SK-N-SH (cell line): ENCODE measurements around the gene MYO10. TPM values are rescaled to one million over a fixed set of nuclear protein-coding genes. Genes with fewer than 3 reads are reported as not detected.
A peak's percentile ranks its signal among the peaks of the same experiment; 100 is the strongest.

ENCODE experiments used
- CTCF ChIA-PET: fragments of 300-600, 350-600 bp; formaldehyde crosslinking; extraction: SDS; loops from one replicate; lab custom pipeline; 2021; lab: Yijun Ruan, JAX
- POLR2A ChIA-PET: fragments of 350-600 bp; sonication (Branson Sonifier 250); formaldehyde crosslinking; extraction: SDS; loops from one replicate; lab custom pipeline; 2020; ENCODE audit warnings: antibody characterized with exemption, inconsistent platforms; lab: Yijun Ruan, JAX
- DNase-seq: peaks from one replicate; pipeline ENCODE4 v3.0.0; 2012
- H2AFZ ChIP-seq: fragments of 200-600 bp; sonication (generic); 2 replicates; pipeline ENCODE4 v1.8.1; 2016; ENCODE audit warnings: antibody characterized with exemption, mild to moderate bottlenecking, low read depth
- H3F3A ChIP-seq: fragments of 200-600 bp; sonication (generic); replicated peaks from 2 replicates; pipeline ENCODE3; 2016; ENCODE audit warnings: antibody characterized with exemption, mild to moderate bottlenecking; ENCODE audit not compliant: insufficient read depth
- H3K27ac ChIP-seq, 2 experiments: fragments of 200-500 bp in 1 of 2; fragments of 200-600 bp in 1 of 2; sonication (Bioruptor generic) in 1 of 2; sonication (generic), shearing (Covaris generic) in 1 of 2; 2 replicates each; pipeline versions ENCODE4 v1.5.1 to v1.6.1; 2014 to 2016; ENCODE audit warnings: low read depth in 2 of 2, inconsistent platforms in 1 of 2, low read length in 1 of 2, mild to moderate bottlenecking in 1 of 2, mixed read lengths in 1 of 2
- H3K27me3 ChIP-seq: fragments of 200-600 bp; sonication (generic), shearing (Covaris generic); 2 replicates; pipeline ENCODE4 v1.6.1; 2016; ENCODE audit warnings: mixed run types; ENCODE audit not compliant: insufficient read depth
- H3K36me3 ChIP-seq, 2 experiments: fragments of 200-500 bp in 1 of 2; fragments of 200-600 bp in 1 of 2; sonication (Bioruptor generic) in 1 of 2; sonication (generic) in 1 of 2; replicated peaks in 1 of 2; 2 replicates each; pipeline versions ENCODE3 to v1.5.1; 2014 to 2016; ENCODE audit warnings: low read length in 1 of 2, mild to moderate bottlenecking in 1 of 2; ENCODE audit not compliant: insufficient read depth in 2 of 2, control insufficient read depth in 1 of 2
- H3K4me1 ChIP-seq, 2 experiments: fragments of 200-500 bp in 1 of 2; fragments of 200-600 bp in 1 of 2; sonication (Bioruptor generic) in 1 of 2; sonication (generic), shearing (Covaris generic) in 1 of 2; 2 replicates each; pipeline versions ENCODE4 v1.5.1 to v1.6.1; 2014 to 2016; ENCODE audit warnings: low read depth in 1 of 2, low read length in 1 of 2, mixed run types in 1 of 2; ENCODE audit not compliant: insufficient read depth in 2 of 2, control insufficient read depth in 1 of 2
- H3K4me2 ChIP-seq: fragments of 200-600 bp; sonication (generic), shearing (Covaris generic); 2 replicates; pipeline ENCODE4 v1.6.1; 2017; ENCODE audit warnings: mixed run types
- H3K4me3 ChIP-seq, 2 experiments: fragments of 200-500 bp in 1 of 2; fragments of 200-600 bp in 1 of 2; sonication (Bioruptor generic) in 1 of 2; sonication (generic), shearing (Covaris generic) in 1 of 2; 2 replicates each; pipeline versions ENCODE4 v1.5.1 to v1.8.1; 2014 to 2016; ENCODE audit warnings: low read depth in 2 of 2, inconsistent platforms in 1 of 2, low read length in 1 of 2, mild to moderate bottlenecking in 1 of 2, mixed read lengths in 1 of 2, moderate library complexity in 1 of 2
- H3K79me2 ChIP-seq: fragments of 200-600 bp; sonication (generic); 2 replicates; pipeline ENCODE4 v1.8.1; 2017; ENCODE audit warnings: mild to moderate bottlenecking; ENCODE audit not compliant: insufficient read depth
- H3K9ac ChIP-seq: fragments of 200-600 bp; sonication (generic); 2 replicates; pipeline ENCODE4 v1.6.1; 2017; ENCODE audit warnings: mixed run types
- H3K9me2 ChIP-seq: fragments of 200-600 bp; sonication (generic); 2 replicates; pipeline ENCODE4 v1.6.1; 2017; ENCODE audit warnings: mixed run types
- H3K9me3 ChIP-seq: fragments of 200-600 bp; sonication (generic); 2 replicates; pipeline ENCODE4 v1.6.1; 2017; ENCODE audit warnings: mixed run types, mild to moderate bottlenecking, moderate library complexity
- H4K20me1 ChIP-seq: fragments of 200-600 bp; sonication (generic); 2 replicates; pipeline ENCODE4 v1.6.1; 2017; ENCODE audit warnings: mild to moderate bottlenecking, mixed run types; ENCODE audit not compliant: insufficient read depth
- EP300 ChIP-seq, 2 experiments: IDR thresholded peaks; 2 replicates each; pipeline versions ENCODE4 v1.4.0 to v1.6.1; 2012; ENCODE audit warnings: borderline replicate concordance in 1 of 2, low read depth in 1 of 2, low read length in 1 of 2
- FOSL2 ChIP-seq: IDR thresholded peaks from 2 replicates; pipeline ENCODE4 v1.4.0; 2012; ENCODE audit warnings: low read depth, mild to moderate bottlenecking, moderate library complexity, borderline replicate concordance
- FOXJ3 ChIP-seq: sonication (generic); formaldehyde crosslinking; IDR thresholded peaks from 2 replicates; pipeline ENCODE4 v1.5.1; 2020; ENCODE audit warnings: mild to moderate bottlenecking, missing genetic modification reagents
- MEF2A ChIP-seq: IDR thresholded peaks from 2 replicates; pipeline ENCODE4 v1.4.0; 2012; ENCODE audit warnings: low read depth, borderline replicate concordance
- NFIC ChIP-seq: IDR thresholded peaks from 2 replicates; pipeline ENCODE4 v1.4.0; 2012; ENCODE audit warnings: borderline replicate concordance
- POLR2AphosphoS5 ChIP-seq: IDR thresholded peaks from 2 replicates; pipeline ENCODE4 v1.6.1; 2012; ENCODE audit warnings: low read depth, low read length
- RAD21 ChIP-seq: IDR thresholded peaks from 2 replicates; pipeline ENCODE4 v1.6.1; 2012; ENCODE audit warnings: mild to moderate bottlenecking, low read length
- RCOR1 ChIP-seq: fragments of 150-350 bp; IDR thresholded peaks from 2 replicates; pipeline ENCODE4 v1.6.1; 2017; ENCODE audit warnings: antibody characterized with exemption, low read length
- TCF12 ChIP-seq: IDR thresholded peaks from 2 replicates; pipeline ENCODE4 v1.4.0; 2012
- TEAD4 ChIP-seq: IDR thresholded peaks from 2 replicates; pipeline ENCODE4 v1.4.0; 2012; ENCODE audit warnings: mild to moderate bottlenecking, borderline replicate concordance; ENCODE audit not compliant: insufficient read depth
- YY1 ChIP-seq: IDR thresholded peaks from 2 replicates; pipeline ENCODE4 v1.4.0; 2012; ENCODE audit warnings: low read depth, mild to moderate bottlenecking
- WGBS: methylation state at CpG from one replicate; pipeline ENCODE4 v1.1.6; 2017; ENCODE audit warnings: low lambda C conversion rate; 5-methylcytosine and 5-hydroxymethylcytosine counted together
- polyA plus RNA-seq, 3 experiments: library from polyadenylated mRNA; depleted of rRNA; stranded (reverse); fragments of >200 nt; gene quantifications; 2 replicates each; pipeline ENCODE4 v1.2.3, GENCODE V29; 2012
- TF ChIP-seq, protein P1 (sequence below): IDR thresholded peaks from 2 replicates; pipeline ENCODE4; 2012
- TF ChIP-seq, protein P2 (sequence below): fragments of 150-350 bp; IDR thresholded peaks from 2 replicates; pipeline ENCODE4 v1.6.1; 2016; ENCODE audit warnings: mild to moderate bottlenecking, low read depth, low read length
- TF ChIP-seq, protein P3 (sequence below): IDR thresholded peaks from 2 replicates; pipeline ENCODE4 v1.4.0; 2012; ENCODE audit warnings: low read depth, borderline replicate concordance
- TF ChIP-seq, protein P4 (sequence below): fragments of 200-600 bp; sonication (generic); IDR thresholded peaks from 2 replicates; pipeline ENCODE4 v1.6.1; 2017; ENCODE audit warnings: antibody characterized with exemption, mild to moderate bottlenecking, moderate library complexity
- TF ChIP-seq, protein P5 (sequence below): IDR thresholded peaks from 2 replicates; pipeline ENCODE4 v1.4.0; 2012; ENCODE audit warnings: low read depth

The MYO10 gene
- polyA plus RNA-seq, 1 of the 3 experiments (the other 2 are of a cell fraction), result 8.1 TPM

DNA sequence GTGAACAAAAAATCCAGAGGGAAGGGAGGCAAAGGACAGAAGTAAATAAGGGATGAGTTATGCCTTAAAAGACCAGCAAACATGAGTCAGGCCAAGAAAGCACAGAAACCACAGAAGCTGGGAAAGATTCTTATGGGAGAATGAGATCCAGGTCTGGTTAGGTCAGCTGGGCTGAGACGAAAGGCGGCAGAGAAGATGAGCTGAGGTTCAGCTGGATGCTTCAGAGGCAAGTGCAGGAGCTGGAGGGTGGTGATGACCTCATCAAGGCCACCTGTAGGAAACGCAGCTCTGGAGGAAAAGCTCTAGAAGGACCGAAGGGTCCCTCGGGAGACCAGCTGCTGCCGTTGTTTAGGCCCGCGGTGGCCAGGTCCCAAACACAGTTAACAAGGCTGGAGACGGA lies 152.0 kb downstream of the MYO10 start:
- TF ChIP-seq RAD21, result no peak
- TF ChIP-seq TCF12, result peak; percentile 45; the same call in 1 of the 2 replicates
- TF ChIP-seq, protein P1, sequence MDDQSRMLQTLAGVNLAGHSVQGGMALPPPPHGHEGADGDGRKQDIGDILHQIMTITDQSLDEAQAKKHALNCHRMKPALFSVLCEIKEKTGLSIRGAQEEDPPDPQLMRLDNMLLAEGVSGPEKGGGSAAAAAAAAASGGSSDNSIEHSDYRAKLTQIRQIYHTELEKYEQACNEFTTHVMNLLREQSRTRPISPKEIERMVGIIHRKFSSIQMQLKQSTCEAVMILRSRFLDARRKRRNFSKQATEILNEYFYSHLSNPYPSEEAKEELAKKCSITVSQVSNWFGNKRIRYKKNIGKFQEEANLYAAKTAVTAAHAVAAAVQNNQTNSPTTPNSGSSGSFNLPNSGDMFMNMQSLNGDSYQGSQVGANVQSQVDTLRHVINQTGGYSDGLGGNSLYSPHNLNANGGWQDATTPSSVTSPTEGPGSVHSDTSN, result peak; percentile 31; the same call in 1 of the 2 replicates
- peak; percentile 32; the same call in 1 of the 2 replicates for TF ChIP-seq FOSL2
- Histone ChIP-seq H3K4me2 (no peak overlapping the region), H3K9me2 (no peaks in the 10 kb centered on the region), H3K36me3 (peaks cover 0 to 36% of the 10 kb centered on the region in 2 experiments), H3K9ac (no peak overlapping the region), H3K79me2 (peaks cover 97% of the 10 kb centered on the region), H4K20me1 (peaks cover 71% of the 10 kb centered on the region), H3F3A (peaks cover 27% of the 10 kb centered on the region), H3K9me3 (no peaks in the 10 kb centered on the region), H3K27ac (peak overlapping the region in 1 of 2 experiments; percentile 46; a peak in 1 of 4 replicates), H2AFZ (no peak overlapping the region), H3K4me3 (no peak overlapping the region), H3K4me1 (peaks cover 2 to 28% of the 10 kb centered on the region in 2 experiments; a peak in 2 of 4 replicates), H3K27me3 (no peaks in the 10 kb centered on the region)
- DNase-seq, result no peak
- 92% methylated on average over 9 of the region's 9 CpGs for WGBS
- POLR2A ChIA-PET, result no interaction called here
- CTCF ChIA-PET, result interaction anchor here (1.1 to 3.7 kb wide), 4 partner anchors 8 to 406 kb away, joined by 3 to 26 read pairs (median 6); no protein-coding TSS in a partner anchor

DNA sequence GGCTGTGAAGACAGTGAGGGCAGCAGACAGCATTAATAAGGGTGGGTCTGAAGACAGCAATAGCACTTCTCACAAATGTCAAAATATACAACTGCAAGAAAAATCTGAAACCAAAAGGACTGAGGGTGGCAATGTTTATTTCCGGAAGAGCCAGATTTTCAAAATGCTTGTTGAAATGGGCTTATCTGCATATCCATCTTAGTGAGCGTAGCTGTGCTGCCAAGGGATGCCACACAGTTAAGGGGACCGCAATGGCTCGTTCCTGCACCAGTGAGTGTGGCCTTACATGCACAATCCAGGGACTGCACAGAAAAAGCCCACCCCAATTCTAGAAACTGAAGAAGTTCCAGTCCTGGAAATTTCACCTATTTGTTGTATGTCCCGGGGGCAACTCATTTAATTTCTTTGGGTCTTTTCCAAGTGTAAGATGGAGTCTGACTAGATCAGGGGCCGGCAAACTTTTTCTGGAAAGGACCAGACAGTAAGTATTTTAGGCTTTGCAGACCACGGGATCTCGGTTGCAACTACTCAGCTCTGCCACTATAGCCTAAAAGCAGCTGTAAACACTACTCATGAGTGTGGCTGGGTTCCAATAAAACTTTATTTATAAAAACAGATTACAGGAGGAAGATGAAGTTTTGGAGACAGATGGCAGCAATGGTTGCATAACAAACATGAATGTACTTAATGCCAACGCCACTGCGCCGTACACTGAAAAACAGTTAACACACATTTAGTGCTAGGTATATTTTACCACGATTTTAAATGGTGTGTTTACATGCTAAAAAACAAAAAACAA lies 154.1 kb downstream of the MYO10 start:
- H3K27ac ChIP-seq, result no peak overlapping the region
- 0 out of 4 replicates have a peak, but pooled peaks cover 0 to 24% of the 10 kb centered on the region in 2 experiments for H3K4me1 ChIP-seq
- WGBS, result 95% methylated on average over 12 of the region's 12 CpGs
- no peaks in the 10 kb centered on the region for H3K27me3 ChIP-seq
- no peaks in the 10 kb centered on the region for H3K9me2 ChIP-seq
- H3K9ac ChIP-seq, result no peak overlapping the region
- ChIA-PET CTCF (interaction anchor here (0.6 to 3.7 kb wide), 5 partner anchors 10 to 408 kb away, joined by 3 to 26 read pairs (median 6); no protein-coding TSS in a partner anchor), POLR2A (no interaction called here)
- peaks cover 93% of the 10 kb centered on the region for H3K79me2 ChIP-seq
- TF ChIP-seq, protein P2, sequence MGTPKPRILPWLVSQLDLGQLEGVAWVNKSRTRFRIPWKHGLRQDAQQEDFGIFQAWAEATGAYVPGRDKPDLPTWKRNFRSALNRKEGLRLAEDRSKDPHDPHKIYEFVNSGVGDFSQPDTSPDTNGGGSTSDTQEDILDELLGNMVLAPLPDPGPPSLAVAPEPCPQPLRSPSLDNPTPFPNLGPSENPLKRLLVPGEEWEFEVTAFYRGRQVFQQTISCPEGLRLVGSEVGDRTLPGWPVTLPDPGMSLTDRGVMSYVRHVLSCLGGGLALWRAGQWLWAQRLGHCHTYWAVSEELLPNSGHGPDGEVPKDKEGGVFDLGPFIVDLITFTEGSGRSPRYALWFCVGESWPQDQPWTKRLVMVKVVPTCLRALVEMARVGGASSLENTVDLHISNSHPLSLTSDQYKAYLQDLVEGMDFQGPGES, result no peak
- no peak for TF ChIP-seq TEAD4
- TF ChIP-seq RAD21, result no peak
- TF ChIP-seq, protein P3, sequence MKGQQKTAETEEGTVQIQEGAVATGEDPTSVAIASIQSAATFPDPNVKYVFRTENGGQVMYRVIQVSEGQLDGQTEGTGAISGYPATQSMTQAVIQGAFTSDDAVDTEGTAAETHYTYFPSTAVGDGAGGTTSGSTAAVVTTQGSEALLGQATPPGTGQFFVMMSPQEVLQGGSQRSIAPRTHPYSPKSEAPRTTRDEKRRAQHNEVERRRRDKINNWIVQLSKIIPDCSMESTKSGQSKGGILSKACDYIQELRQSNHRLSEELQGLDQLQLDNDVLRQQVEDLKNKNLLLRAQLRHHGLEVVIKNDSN, result no peak
- TF ChIP-seq, protein P1, result no peak
- TF ChIP-seq YY1, result no peak
- TF ChIP-seq NFIC, result no peak
- TF ChIP-seq, protein P4, sequence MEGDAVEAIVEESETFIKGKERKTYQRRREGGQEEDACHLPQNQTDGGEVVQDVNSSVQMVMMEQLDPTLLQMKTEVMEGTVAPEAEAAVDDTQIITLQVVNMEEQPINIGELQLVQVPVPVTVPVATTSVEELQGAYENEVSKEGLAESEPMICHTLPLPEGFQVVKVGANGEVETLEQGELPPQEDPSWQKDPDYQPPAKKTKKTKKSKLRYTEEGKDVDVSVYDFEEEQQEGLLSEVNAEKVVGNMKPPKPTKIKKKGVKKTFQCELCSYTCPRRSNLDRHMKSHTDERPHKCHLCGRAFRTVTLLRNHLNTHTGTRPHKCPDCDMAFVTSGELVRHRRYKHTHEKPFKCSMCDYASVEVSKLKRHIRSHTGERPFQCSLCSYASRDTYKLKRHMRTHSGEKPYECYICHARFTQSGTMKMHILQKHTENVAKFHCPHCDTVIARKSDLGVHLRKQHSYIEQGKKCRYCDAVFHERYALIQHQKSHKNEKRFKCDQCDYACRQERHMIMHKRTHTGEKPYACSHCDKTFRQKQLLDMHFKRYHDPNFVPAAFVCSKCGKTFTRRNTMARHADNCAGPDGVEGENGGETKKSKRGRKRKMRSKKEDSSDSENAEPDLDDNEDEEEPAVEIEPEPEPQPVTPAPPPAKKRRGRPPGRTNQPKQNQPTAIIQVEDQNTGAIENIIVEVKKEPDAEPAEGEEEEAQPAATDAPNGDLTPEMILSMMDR, result no peak
- TF ChIP-seq POLR2AphosphoS5, result no peak
- TF ChIP-seq MEF2A, result no peak
- no peak for TF ChIP-seq EP300 (IDR thresholded peaks at IDR 0.05; ENCODE audit: borderline replicate concordance in 1 of 2, low read depth in 1 of 2, low read length in 1 of 2)
- TF ChIP-seq FOXJ3 (CRISPR knock-in tag), result no peak
- no peak for TF ChIP-seq RCOR1
- TF ChIP-seq, protein P5, sequence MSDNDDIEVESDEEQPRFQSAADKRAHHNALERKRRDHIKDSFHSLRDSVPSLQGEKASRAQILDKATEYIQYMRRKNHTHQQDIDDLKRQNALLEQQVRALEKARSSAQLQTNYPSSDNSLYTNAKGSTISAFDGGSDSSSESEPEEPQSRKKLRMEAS, result no peak
- no peak for DNase-seq
- H3K4me3 ChIP-seq, result peak overlapping the region in 1 of 2 experiments; percentile 20; a peak in 1 of 4 replicates
- peaks cover 50% of the 10 kb centered on the region for H4K20me1 ChIP-seq
- H3K9me3 ChIP-seq, result no peaks in the 10 kb centered on the region
- no peak overlapping the region for H2AFZ ChIP-seq
- H3F3A ChIP-seq, result peaks cover 20% of the 10 kb centered on the region
- H3K4me2 ChIP-seq, result no peak overlapping the region
- H3K36me3 ChIP-seq, result peaks cover 0 to 48% of the 10 kb centered on the region in 2 experiments
